CD4-positive, alpha-beta T cell treated with Interleukin-12 subunit alpha and Interleukin-12 subunit beta, for 1 hour (primary cell): Measurements from ENCODE around the gene RHBG.
A peak's percentile ranks its signal among the peaks of the same experiment; 100 is the strongest.
"Not testable (repeated sequence)": the region's sequence is repeated elsewhere in the genome, so short reads cannot be mapped to it uniquely, and the experiment has no call there.

ENCODE experiments used
- DNase-seq: peaks from one replicate; pipeline ENCODE4 v3.0.0-alpha.2; 2020

The RHBG gene

GRCh38 chr1:156368889-156369684, at the start of gene RHBG:
RHBG (plus strand) TSS chr1:156369211; CDS start chr1:156369250, 39 bp downstream.
- DNase-seq, result peak; percentile 14

- DNase-seq, result peak; percentile 42
Observed at GRCh38 chr1:156319664-156320063, 49.3 kb upstream of the RHBG start.

- no peak for DNase-seq
Observed at GRCh38 chr1:156320560-156320959, 48.5 kb upstream of the RHBG start.

- DNase-seq, result not testable (repeated sequence)
Observed at GRCh38 chr1:156323179-156323578, 45.8 kb upstream of the RHBG start.

- peak; percentile 22 for DNase-seq
Observed at GRCh38 chr1:156336242-156336641, 32.8 kb upstream of the RHBG start.

- DNase-seq, result no peak
Observed at GRCh38 chr1:156337052-156337887, 31.7 kb upstream of the RHBG start.

- no peak for DNase-seq
Observed at GRCh38 chr1:156337888-156338179, 31.2 kb upstream of the RHBG start.

- peak; percentile 100 for DNase-seq
Observed at GRCh38 chr1:156338180-156338976, 30.6 kb upstream of the RHBG start, which contains the start of the genes CCT3 and TSACC. CCT3 (minus strand) TSS chr1:156338292; CDS start chr1:156338184, 108 bp downstream. TSACC (plus strand) TSS chr1:156338526; CDS start chr1:156339758, 1,232 bp downstream.

- DNase-seq, result no peak
Observed at GRCh38 chr1:156342166-156342955, 26.6 kb upstream of the RHBG start.

GRCh38 chr1:156344409-156344808, 24.6 kb upstream of the RHBG start:
- no peak for DNase-seq

GRCh38 chr1:156346035-156346434, 23.0 kb upstream of the RHBG start:
- DNase-seq, result not testable (repeated sequence)

- no peak for DNase-seq
Observed at GRCh38 chr1:156346636-156347035, 22.4 kb upstream of the RHBG start.

- no peak for DNase-seq
Observed at GRCh38 chr1:156347331-156347730, 21.7 kb upstream of the RHBG start.

GRCh38 chr1:156352481-156352880, 16.5 kb upstream of the RHBG start:
- DNase-seq, result not testable (repeated sequence)

- DNase-seq, result no peak
Observed at GRCh38 chr1:156356262-156356874, 12.6 kb upstream of the RHBG start.

GRCh38 chr1:156356875-156357534, 12.0 kb upstream of the RHBG start:
- DNase-seq, result peak; percentile 77

GRCh38 chr1:156357977-156358376, 11.0 kb upstream of the RHBG start:
- DNase-seq, result no peak

GRCh38 chr1:156358641-156359040, 10.4 kb upstream of the RHBG start:
- DNase-seq, result no peak

- no peak for DNase-seq
Observed at GRCh38 chr1:156359249-156359648, 9.8 kb upstream of the RHBG start.

GRCh38 chr1:156359973-156360372, 9.0 kb upstream of the RHBG start:
- no peak for DNase-seq

GRCh38 chr1:156360534-156360933, 8.5 kb upstream of the RHBG start:
- DNase-seq, result no peak
